Colon (tissue), 2 donors: ENCODE data around the gene PROP1.
"Not testable (repeated sequence)": the region's sequence is repeated elsewhere in the genome, so short reads cannot be mapped to it uniquely, and the experiment has no call there.

Source experiments
- FAIRE-seq: peaks from 2 replicates; lab custom pipeline; 2012; peaks lifted over from hg19 to GRCh38; lab: Jason Lieb, UNC
- donor health status: control.
- donor health status: control.

PROP1 gene

DNA sequence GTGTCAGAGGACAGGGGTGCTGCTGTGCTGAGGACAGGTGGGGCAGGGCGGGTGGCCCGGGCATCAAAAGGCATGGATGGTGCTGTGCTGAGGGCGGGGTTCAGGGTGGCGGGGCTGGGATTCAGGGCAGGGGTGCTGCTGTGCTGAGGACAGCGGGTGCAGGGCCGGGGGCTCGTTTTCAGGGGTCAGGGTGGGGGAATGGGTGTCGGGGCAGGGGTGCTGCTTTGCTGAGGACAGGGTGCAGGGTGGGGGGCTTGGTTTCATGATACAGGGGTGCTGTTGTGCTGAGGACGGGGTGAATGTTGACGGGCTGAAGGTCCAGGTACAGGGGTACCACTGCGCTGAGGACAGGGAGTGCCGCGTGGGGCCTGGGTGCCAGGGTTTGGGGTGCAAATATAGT lies 50.9 kb downstream of the PROP1 start:
- not testable (repeated sequence) for FAIRE-seq

DNA sequence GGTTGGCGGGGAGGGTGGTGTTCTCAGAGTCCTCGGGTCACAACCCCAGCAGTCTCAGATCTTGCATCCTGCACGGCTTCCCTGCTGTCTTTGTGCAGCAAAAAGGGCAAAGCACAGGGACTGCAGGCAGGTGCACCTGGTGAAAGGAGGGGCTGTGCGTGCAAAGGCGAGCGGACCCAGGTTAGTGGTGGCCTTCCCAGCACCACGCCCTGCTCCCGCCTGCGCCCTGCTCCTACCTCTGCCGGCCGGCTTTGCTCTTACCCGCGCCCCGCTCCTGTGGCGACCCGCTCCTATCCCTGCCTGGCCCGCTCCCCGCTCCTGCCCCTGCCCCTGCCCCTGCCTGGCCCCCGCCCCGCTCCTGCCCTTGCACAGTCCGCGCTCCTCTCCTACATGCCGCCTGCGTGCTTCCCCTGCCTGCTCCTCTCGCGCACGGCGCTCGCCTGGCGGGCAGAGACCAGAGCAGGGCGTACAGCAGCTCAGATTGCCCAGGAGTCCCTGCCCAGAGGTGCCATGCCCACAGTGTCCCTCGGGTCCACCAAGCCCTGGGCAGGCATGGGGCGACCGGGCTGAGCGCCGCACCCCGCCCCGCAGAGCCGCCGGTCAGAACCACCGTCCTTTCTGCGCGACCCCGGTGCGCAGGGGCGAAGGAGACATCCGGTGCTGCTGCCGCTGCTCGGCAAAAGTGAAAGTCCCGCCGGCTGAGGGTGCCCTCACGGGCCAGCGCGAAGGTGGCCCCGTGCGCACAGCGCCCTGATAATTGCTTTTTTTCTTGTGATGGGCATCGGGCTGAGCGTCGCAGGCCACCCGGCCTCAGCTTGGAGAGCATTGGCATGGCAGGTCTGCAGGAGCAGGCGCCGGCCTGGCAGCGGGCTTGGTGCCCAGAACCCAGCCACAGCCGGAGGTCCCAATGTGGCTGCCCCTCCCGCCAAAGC lies 52.0 kb downstream of the PROP1 start:
- not testable (repeated sequence) for FAIRE-seq

DNA sequence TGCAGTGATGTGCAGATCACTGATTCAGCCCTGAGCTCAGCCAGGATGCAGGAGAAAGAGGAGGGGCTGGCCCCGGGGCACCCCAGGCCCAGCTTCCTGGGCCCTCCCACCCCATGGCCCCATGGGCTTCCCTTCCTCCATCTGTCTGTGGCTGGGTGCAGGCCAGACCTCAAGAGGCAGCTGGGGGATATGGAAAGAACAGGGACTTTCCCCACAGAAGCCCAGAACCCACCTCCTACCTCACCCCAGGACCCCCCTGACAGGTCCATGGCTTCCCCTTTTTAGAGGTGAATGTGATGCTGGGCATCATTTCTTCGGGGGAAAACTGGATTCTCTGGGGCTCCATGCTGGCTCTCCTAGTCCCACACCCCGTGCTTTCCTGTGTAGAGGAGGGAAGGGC lies 53.1 kb downstream of the PROP1 start:
- FAIRE-seq: not testable (repeated sequence)
